Neuronal stem cell (in vitro differentiated cells): ENCODE data around the gene BCAS3.

ENCODE experiments used
- DNase-seq: peaks from one replicate; pipeline ENCODE4 v3.0.0-alpha.2; 2013; ENCODE audit warnings: low spot score
- H2AFZ ChIP-seq: one replicate; pipeline ENCODE4 v1.6.1; 2013; ENCODE audit warnings: mild to moderate bottlenecking, low read length, inconsistent platforms
- H2AK5ac ChIP-seq: 2 replicates; pipeline ENCODE4 v1.6.1; 2013; ENCODE audit warnings: low read depth, mild to moderate bottlenecking, inconsistent platforms, low read length, moderate library complexity, mixed read lengths
- H2BK120ac ChIP-seq: 2 replicates; pipeline ENCODE4 v1.6.1; 2013; ENCODE audit warnings: low read depth, mild to moderate bottlenecking, inconsistent platforms, low read length, moderate library complexity, mixed read lengths
- H2BK12ac ChIP-seq: one replicate; pipeline ENCODE4 v1.6.1; 2013; ENCODE audit warnings: low read length, inconsistent platforms
- H2BK15ac ChIP-seq: 2 replicates; pipeline ENCODE4 v1.6.1; 2013; ENCODE audit warnings: mild to moderate bottlenecking, low read length, inconsistent platforms, mixed read lengths
- H2BK5ac ChIP-seq: one replicate; pipeline ENCODE4 v1.6.1; 2013; ENCODE audit warnings: inconsistent platforms, mild to moderate bottlenecking, low read length, moderate library complexity
- H3K14ac ChIP-seq: one replicate; pipeline ENCODE4 v1.6.1; 2013; ENCODE audit warnings: low read length, inconsistent platforms
- H3K18ac ChIP-seq: 2 replicates; pipeline ENCODE4 v1.6.1; 2013; ENCODE audit warnings: low read length, inconsistent platforms
- H3K23ac ChIP-seq: 2 replicates; pipeline ENCODE4 v1.6.1; 2013; ENCODE audit warnings: low read depth, mild to moderate bottlenecking, mixed read lengths, low read length, inconsistent platforms; ENCODE audit not compliant: poor library complexity
- H3K27ac ChIP-seq: replicated peaks from 3 replicates; pipeline ENCODE4 v1.5.1; 2013; ENCODE audit warnings: low read length, inconsistent platforms
- H3K27me3 ChIP-seq, 3 experiments: 2 replicates each; pipeline ENCODE4 v1.6.1; 2013; ENCODE audit warnings: low read length in 3 of 3, mild to moderate bottlenecking in 2 of 3, inconsistent platforms in 1 of 3, low read depth in 1 of 3, mixed read lengths in 1 of 3, moderate library complexity in 1 of 3; ENCODE audit not compliant: control insufficient read depth in 3 of 3, insufficient read depth in 3 of 3
- H3K36me3 ChIP-seq, 2 donors: replicated peaks in 1 of 2; 2 replicates each; pipeline ENCODE4 v1.6.1; 2013; ENCODE audit warnings: low read length in 2 of 2; ENCODE audit not compliant: control insufficient read depth in 2 of 2, insufficient read depth in 2 of 2
- H3K4ac ChIP-seq: 2 replicates; pipeline ENCODE4 v1.6.1; 2013; ENCODE audit warnings: inconsistent platforms, mild to moderate bottlenecking, low read length, moderate library complexity
- H3K4me1 ChIP-seq, 2 donors: 1 replicate in 1 of 2; 2 replicates in 1 of 2; pipeline ENCODE4 v1.6.1; 2013; ENCODE audit warnings: low read length in 2 of 2, low read depth in 1 of 2; ENCODE audit not compliant: control insufficient read depth in 2 of 2, insufficient read depth in 1 of 2
- H3K4me2 ChIP-seq: one replicate; pipeline ENCODE4 v1.6.1; 2013; ENCODE audit warnings: mild to moderate bottlenecking, low read length, inconsistent platforms; ENCODE audit not compliant: insufficient read depth, poor library complexity, severe bottlenecking
- H3K4me3 ChIP-seq, 2 donors: 2 replicates each; pipeline ENCODE4 v1.5.1; 2013; ENCODE audit warnings: low read length in 2 of 2, mild to moderate bottlenecking in 2 of 2, inconsistent platforms in 1 of 2, moderate library complexity in 1 of 2
- H3K79me1 ChIP-seq: one replicate; pipeline ENCODE4 v1.6.1; 2013; ENCODE audit warnings: low read depth, mild to moderate bottlenecking, inconsistent platforms, low read length, moderate library complexity
- H3K9ac ChIP-seq: one replicate; pipeline ENCODE4 v1.6.1; 2013; ENCODE audit warnings: mild to moderate bottlenecking, low read depth, low read length, inconsistent platforms; ENCODE audit not compliant: poor library complexity
- H3K9me3 ChIP-seq, 2 donors: replicated peaks in 1 of 2; 2 replicates each; pipeline versions ENCODE3 to v1.6.1; 2013; ENCODE audit warnings: low read length in 2 of 2, mild to moderate bottlenecking in 2 of 2, inconsistent platforms in 1 of 2, low read depth in 1 of 2, mixed read lengths in 1 of 2, moderate library complexity in 1 of 2; ENCODE audit not compliant: control insufficient read depth in 2 of 2, insufficient read depth in 1 of 2
- H4K8ac ChIP-seq: one replicate; pipeline ENCODE4 v1.6.1; 2013; ENCODE audit warnings: low read depth, mild to moderate bottlenecking, inconsistent platforms, low read length, moderate library complexity
- H4K91ac ChIP-seq: one replicate; pipeline ENCODE4 v1.6.1; 2013; ENCODE audit warnings: low read length, low read depth, mild to moderate bottlenecking, inconsistent platforms; ENCODE audit not compliant: poor library complexity
- WGBS, 2 donors: extraction: QIAGEN DNeasy Blood & Tissue Kit; methylation state at CpG; one replicate each; pipeline ENCODE4 v1.1.7; 2013; ENCODE audit warnings: missing lambda C conversion rate in 2 of 2, mixed read lengths in 1 of 2; ENCODE audit not compliant: insufficient read length in 2 of 2, insufficient replicate concordance in 1 of 2; ENCODE audit errors: extremely low coverage in 2 of 2; 5-methylcytosine and 5-hydroxymethylcytosine counted together

BCAS3 gene

DNA sequence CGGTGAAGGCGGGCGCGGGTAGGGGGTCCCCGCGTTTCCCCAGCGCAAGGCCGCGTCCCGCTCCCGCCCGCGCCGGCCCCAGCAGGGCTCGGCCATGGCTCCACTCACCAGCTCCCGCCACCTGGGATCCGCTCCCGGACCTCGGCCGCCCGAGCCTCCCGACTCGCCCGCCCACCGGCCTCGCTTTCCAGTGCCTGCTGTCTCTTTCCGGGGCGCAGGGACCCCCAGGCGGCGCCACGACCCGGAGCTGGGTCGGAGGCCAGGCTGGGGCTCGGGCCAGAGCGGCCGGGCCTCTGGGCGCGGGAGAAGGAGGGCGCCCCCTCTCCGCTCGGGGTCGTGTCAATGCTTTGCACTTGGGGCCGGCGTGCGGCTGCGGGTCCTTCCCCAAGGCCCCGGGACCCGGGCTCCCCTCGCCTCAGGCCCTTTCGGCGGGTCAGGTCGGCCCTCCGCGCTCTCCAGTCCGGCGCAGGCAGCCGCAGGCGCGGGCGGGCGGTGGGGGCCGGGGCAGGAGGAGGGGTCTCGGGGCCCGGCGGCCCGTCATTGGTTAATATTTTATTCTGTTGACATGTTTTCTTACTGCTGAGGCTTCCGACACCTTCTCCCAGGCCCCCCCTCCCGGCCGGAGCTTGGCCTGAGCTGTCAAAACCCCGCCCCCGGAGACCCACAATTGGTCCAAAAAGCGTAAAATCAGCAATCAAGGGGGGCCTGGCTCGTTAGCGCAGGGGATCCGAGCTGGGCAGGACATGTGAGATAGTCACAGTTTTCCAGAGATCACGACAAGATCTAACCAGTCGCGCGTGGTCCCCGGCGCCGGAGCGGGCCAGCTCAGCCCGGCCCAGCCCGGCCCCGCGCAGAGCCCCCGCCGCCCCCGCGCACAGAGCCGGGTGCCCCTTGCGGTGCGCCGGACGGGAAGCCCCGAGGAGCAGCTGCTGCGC is 721.7 kb downstream of the BCAS3 start, which contains the start of gene TBX2:
TBX2 (plus strand) TSS at position 713 of the 935 bp plus-strand sequence. CDS start 334 bp downstream, outside the sequence.
- Histone ChIP-seq H3K14ac (no peak within 1 kb of the TSS), H3K9me3 (peaks cover 0 to 8% of the 10 kb centered on the region in 2 donors), H3K4me2 (peak within 1 kb of the TSS; percentile 89), H3K27ac (no peak within 1 kb of the TSS), H3K4me3 (peak within 1 kb of the TSS; percentile 49 to 68), H4K8ac (no peak within 1 kb of the TSS), H3K18ac (peak within 1 kb of the TSS; percentile 80), H2BK120ac (no peak within 1 kb of the TSS), H2AFZ (peak within 1 kb of the TSS; percentile 94), H2BK5ac (peak within 1 kb of the TSS; percentile 53), H4K91ac (no peak within 1 kb of the TSS), H3K9ac (no peak within 1 kb of the TSS), H2BK15ac (no peak within 1 kb of the TSS), H2BK12ac (no peak within 1 kb of the TSS), H2AK5ac (no peak within 1 kb of the TSS), H3K23ac (peak within 1 kb of the TSS; percentile 91), H3K79me1 (peaks cover 4% of the 10 kb centered on the region), H3K4me1 (peaks cover 8 to 9% of the 10 kb centered on the region in 2 donors), H3K4ac (no peak within 1 kb of the TSS), H3K36me3 (no peaks in the 10 kb centered on the region), H3K27me3 (peaks cover 83 to 100% (median 92%) of the 10 kb centered on the region in 3 experiments)
- WGBS, 2 donors, result no CpG with 5 or more reads among the region's 98 CpGs
- no peak for DNase-seq

DNA sequence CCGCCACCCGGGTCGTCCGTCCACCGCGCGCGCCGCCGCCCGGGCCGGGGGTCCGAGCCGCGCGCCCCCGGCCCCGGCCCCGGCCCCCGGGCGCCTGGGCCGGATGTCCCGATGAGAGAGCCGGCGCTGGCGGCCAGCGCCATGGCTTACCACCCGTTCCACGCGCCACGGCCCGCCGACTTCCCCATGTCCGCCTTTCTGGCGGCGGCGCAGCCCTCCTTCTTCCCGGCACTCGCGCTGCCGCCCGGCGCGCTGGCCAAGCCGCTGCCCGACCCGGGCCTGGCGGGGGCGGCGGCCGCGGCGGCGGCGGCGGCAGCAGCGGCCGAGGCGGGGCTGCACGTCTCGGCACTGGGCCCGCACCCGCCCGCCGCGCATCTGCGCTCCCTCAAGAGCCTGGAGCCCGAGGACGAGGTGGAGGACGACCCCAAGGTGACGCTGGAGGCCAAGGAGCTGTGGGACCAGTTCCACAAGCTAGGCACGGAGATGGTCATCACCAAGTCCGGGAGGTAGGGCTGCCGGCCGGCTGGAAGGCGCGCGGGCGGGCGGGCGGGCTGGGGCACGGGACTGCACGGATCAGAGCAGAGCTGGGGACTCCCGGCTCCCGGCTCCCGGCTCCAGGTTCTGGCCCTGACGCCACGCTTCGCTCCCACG is 722.5 kb downstream of the BCAS3 start:
- Histone ChIP-seq H4K8ac (no peak overlapping the region), H3K4me1 (peaks cover 11 to 12% of the 10 kb centered on the region in 2 donors), H2AK5ac (no peak overlapping the region), H3K27ac (no peak overlapping the region), H3K23ac (peak overlapping the region; percentile 91), H3K79me1 (peaks cover 4% of the 10 kb centered on the region), H3K14ac (no peak overlapping the region), H3K9ac (no peak overlapping the region), H3K9me3 (peaks cover 0 to 8% of the 10 kb centered on the region in 2 donors), H3K4me3 (peak overlapping the region in 1 of 2 donors; percentile 49), H3K36me3 (no peaks in the 10 kb centered on the region), H2BK5ac (no peak overlapping the region), H3K18ac (no peak overlapping the region), H3K27me3 (peaks cover 88 to 100% (median 92%) of the 10 kb centered on the region in 3 experiments), H2AFZ (peak overlapping the region; percentile 94), H2BK120ac (no peak overlapping the region), H3K4me2 (peak overlapping the region; percentile 89), H4K91ac (no peak overlapping the region), H3K4ac (no peak overlapping the region), H2BK12ac (no peak overlapping the region), H2BK15ac (no peak overlapping the region)
- no peak for DNase-seq
- WGBS, 2 donors, result no CpG with 5 or more reads among the region's 90 CpGs

DNA sequence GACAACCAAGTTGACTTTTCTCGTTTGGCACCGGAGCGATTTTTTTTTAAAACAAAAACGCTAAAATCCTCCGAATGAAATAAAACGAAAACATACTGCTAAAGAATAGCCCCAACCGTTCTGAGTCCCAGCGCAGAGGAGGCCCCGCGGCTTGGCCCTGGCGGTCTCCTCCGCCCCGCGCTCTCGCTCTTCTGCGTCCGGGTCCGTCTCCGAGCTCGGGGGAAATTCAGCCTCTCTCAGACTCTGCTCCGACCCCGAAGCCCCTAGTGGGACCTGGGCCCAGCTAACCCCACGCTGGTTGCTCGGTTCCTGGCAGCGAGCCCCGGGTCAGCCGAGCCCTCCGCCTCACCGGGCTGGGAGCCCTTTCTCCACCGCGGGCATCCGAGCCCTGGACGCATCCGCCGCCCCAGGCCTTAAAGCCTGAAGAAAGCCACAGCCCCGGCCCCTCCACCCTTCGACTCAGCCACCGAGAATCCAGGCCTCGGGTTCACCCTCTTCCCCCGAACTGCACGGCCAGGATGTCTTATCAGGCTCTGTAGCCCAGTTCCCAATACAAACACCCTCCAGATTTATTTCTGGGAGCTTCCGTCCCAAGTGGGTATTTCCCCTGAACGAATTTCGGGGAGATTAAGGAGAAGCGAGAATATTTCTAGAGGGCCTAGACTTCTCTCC is 723.2 kb downstream of the BCAS3 start:
- H3K9ac ChIP-seq, result no peak overlapping the region
- no peak overlapping the region for H2BK15ac ChIP-seq
- peaks cover 0 to 6% of the 10 kb centered on the region in 2 donors for H3K9me3 ChIP-seq
- H2AFZ ChIP-seq, result peak overlapping the region; percentile 79
- peaks cover 4% of the 10 kb centered on the region for H3K79me1 ChIP-seq
- peaks cover 89 to 100% (median 92%) of the 10 kb centered on the region in 3 experiments for H3K27me3 ChIP-seq
- DNase-seq, result no peak
- peaks cover 12 to 13% of the 10 kb centered on the region in 2 donors for H3K4me1 ChIP-seq
- no peak overlapping the region for H2BK12ac ChIP-seq
- no peak overlapping the region for H3K14ac ChIP-seq
- H3K4me2 ChIP-seq, result no peak overlapping the region
- H2BK5ac ChIP-seq, result no peak overlapping the region
- H3K27ac ChIP-seq, result no peak overlapping the region
- no peak overlapping the region for H4K8ac ChIP-seq
- WGBS, 2 donors, result no CpG with 5 or more reads among the region's 45 CpGs
- H3K18ac ChIP-seq, result no peak overlapping the region
- no peaks in the 10 kb centered on the region for H3K36me3 ChIP-seq
- peak overlapping the region in 1 of 2 donors; percentile 49 for H3K4me3 ChIP-seq
- no peak overlapping the region for H2AK5ac ChIP-seq
- H2BK120ac ChIP-seq, result no peak overlapping the region
- no peak overlapping the region for H3K4ac ChIP-seq
- no peak overlapping the region for H4K91ac ChIP-seq
- no peak overlapping the region for H3K23ac ChIP-seq
